ENCODE results near the gene CACNA1S. TPM values are rescaled to one million over a fixed set of nuclear protein-coding genes. Genes with fewer than 3 reads are reported as not detected.

CACNA1S gene
- total RNA-seq, 1 donor from 2014 or later = not detected

DNA sequence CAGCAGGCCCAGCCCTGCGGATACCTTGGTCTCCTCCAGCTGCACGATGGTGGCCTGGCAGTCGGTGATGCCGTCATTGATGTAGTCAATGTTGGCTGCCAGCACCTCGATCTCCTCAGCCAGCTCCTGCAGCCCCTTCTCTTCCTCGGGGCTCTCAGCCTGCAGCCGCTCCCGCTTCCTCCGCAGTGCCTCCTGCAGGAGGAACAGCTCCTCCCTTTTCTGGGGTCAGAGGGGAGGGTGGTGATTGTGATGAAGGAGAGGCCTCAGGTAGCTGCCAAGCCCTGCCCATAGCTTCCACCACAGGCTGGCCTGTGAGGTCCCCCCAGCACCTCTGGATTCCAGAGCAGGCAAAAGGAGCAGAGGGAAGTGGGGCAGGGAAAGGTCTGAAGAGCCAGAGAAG, 122.1 kb downstream of the CACNA1S start:
- ATAC-seq (no peak), DNase-seq (ENCODE audit: low spot score) (no peak)

Other genes starting within 250 kb of the CACNA1S start
- not detected for gene GPR25, start 239.4 kb downstream of the CACNA1S start, total RNA-seq
- gene INAVA, start 217.5 kb downstream of the CACNA1S start, total RNA-seq = 0.45 TPM
- 0.93 TPM for gene KIF21B, start 88.7 kb downstream of the CACNA1S start, total RNA-seq
- gene ASCL5, start 14.8 kb upstream of the CACNA1S start, total RNA-seq = not detected
- gene TMEM9, start 42.0 kb upstream of the CACNA1S start, total RNA-seq = 41.2 TPM
- gene IGFN1, start 78.4 kb upstream of the CACNA1S start, total RNA-seq = not detected
- 0.03 TPM for gene PKP1, start 171.1 kb upstream of the CACNA1S start, total RNA-seq

All from left lobe of liver (tissue), 2 donors.